CD4-positive, alpha-beta T cell treated with Interleukin-6 for 4 hours (primary cell): ENCODE data around the gene HPN.
A peak's percentile ranks its signal among the peaks of the same experiment; 100 is the strongest.

Experiments used
- DNase-seq: peaks from one replicate; pipeline ENCODE4 v3.0.0-alpha.2; 2020; ENCODE audit warnings: mixed read lengths

HPN gene

GRCh38 chr19:35108730-35109129 is 67.2 kb downstream of the HPN start:
- DNase-seq, result no peak

GRCh38 chr19:35109395-35110112 is 68.0 kb downstream of the HPN start:
- DNase-seq, result no peak

DNA sequence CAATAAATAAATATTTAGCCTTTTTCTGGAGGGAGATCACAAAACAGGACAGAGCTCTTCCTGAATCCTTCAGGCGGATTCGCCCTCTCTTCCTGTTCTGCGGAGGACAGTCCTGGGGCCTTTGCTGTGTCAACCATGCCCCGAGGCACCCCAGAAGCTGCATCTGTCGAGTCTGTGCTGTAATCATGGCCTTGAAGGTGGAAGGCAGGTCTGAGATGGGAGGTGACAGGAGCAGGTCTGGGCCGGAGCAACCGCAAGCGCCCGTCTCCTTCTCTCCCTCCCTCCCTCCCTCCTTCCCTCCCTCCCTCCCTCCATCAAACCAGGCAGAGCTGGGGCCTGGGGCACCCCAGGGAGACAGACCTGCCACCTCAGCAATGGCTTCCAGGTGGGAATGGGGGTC is 69.5 kb downstream of the HPN start:
- no peak for DNase-seq

- DNase-seq, result no peak
Measured at GRCh38 chr19:35112995-35113688, 71.6 kb downstream of the HPN start.

DNA sequence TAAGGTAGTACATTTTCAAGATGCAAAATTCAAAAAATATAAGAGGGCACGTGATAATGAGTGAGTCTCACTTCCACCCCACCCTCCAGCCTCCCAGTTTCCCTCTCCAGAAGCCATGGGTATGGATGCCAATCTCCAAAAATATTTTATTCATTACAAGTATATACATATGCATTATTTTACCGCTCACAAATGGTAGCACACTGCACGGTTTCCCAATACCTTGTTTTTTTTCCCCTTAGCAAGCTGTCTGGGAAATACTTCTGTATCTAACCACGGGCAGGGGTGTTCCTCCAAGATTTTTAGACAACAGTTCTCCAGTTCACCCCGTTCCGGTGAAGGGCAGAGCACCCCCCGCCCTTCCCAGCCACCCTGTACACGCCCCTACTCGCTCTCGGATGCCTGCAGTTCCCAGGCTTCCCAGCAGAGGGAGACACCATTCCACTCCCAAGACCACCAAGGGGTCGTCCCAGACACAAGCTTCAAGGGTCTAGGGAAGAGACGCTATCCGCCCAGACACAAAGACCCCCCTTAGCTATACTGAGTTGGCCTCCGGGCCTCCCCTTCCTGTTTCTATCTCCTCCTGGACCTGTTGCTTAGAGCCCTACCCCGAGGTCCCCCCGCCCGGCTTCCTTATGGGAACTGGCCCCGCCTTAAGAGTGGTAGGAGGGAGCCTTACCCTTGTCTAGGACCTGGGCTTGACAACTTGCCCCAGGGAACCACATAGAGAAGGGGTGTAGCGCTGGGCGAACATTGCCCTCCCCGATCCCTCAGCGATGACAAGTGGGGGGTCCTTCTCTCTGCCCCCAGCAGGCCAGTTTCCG is 73.0 kb downstream of the HPN start:
- peak; percentile 74 for DNase-seq

DNA sequence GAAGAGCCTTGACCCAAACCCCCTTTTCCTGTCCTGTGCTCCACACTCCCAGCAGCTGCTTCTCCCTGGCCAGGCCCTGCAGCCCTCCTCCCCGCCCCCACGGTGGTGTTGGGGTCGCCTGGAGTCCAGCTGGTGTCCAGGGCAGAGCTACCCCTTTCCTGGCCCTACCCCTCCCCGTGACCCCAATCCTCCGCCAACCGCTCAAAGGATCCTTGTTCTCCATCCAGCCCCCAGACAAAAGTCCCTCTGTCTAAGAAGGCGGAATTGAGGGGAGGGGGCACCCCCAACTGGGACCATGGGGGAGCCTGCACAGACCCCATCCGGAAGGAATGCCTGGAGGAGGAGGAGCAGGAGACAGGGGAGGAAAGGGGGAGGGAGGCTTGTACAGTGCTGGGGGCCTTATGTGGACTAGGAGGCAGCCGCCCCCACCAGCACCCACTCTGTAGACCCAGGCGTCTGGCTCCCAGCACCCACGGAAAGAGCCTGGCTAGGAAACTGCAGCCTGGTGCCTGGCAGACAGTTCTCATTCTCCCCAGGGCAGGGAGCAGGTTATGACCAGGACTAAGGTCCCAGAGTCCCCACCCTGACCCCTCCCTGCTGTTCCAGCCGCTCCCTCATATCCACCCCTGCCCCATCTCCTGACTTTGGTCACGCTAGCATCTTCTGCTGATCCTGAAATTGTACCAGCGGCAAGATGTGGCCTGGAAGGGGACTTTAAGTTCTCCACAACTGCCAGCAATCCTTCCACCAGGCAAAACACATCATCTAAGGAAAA is 73.8 kb downstream of the HPN start, which contains the start of gene FXYD3:
Gene FXYD3, plus strand, starts transcription at position 647 of the 775 bp plus-strand sequence. CDS start 3,554 bp downstream, outside the sequence.
- DNase-seq, result no peak
